Colon (tissue), 2 donors: ENCODE data around the gene OR6V1.

ENCODE experiments used
- FAIRE-seq: peaks from 2 replicates; lab custom pipeline; 2012; peaks lifted over from hg19 to GRCh38; lab: Jason Lieb, UNC
- donor health status: control.
- donor health status: control.

Gene OR6V1

GRCh38 chr7:143052041-143052440, at the start of gene OR6V1:
Gene OR6V1, plus strand, starts transcription at chr7:143052341. Its CDS starts 0 bp downstream, at chr7:143052341.
- FAIRE-seq: no peak

GRCh38 chr7:143002898-143003297, 49.2 kb upstream of the OR6V1 start:
- no peak for FAIRE-seq

GRCh38 chr7:143003393-143004051, 48.6 kb upstream of the OR6V1 start:
- no peak for FAIRE-seq

- no peak for FAIRE-seq
Measured at GRCh38 chr7:143005632-143006260, 46.4 kb upstream of the OR6V1 start.

- no peak for FAIRE-seq
Measured at GRCh38 chr7:143008007-143008901, 43.9 kb upstream of the OR6V1 start.

GRCh38 chr7:143012001-143012400, 40.1 kb upstream of the OR6V1 start:
- no peak for FAIRE-seq

GRCh38 chr7:143012409-143012808, 39.7 kb upstream of the OR6V1 start:
- no peak for FAIRE-seq

GRCh38 chr7:143013473-143013872, 38.7 kb upstream of the OR6V1 start:
- no peak for FAIRE-seq

GRCh38 chr7:143013893-143014292, 38.2 kb upstream of the OR6V1 start:
- FAIRE-seq: no peak

- no peak for FAIRE-seq
Measured at GRCh38 chr7:143015084-143015483, 37.1 kb upstream of the OR6V1 start.

GRCh38 chr7:143015926-143016490, 36.1 kb upstream of the OR6V1 start:
- FAIRE-seq: no peak

GRCh38 chr7:143016996-143017395, 35.1 kb upstream of the OR6V1 start:
- FAIRE-seq: no peak

- peak; percentile 21 for FAIRE-seq
Measured at GRCh38 chr7:143018931-143019330, 33.2 kb upstream of the OR6V1 start.

GRCh38 chr7:143023047-143023446, 29.1 kb upstream of the OR6V1 start:
- no peak for FAIRE-seq

GRCh38 chr7:143025371-143025770, 26.8 kb upstream of the OR6V1 start:
- FAIRE-seq: no peak

- no peak for FAIRE-seq
Measured at GRCh38 chr7:143027032-143027431, 25.1 kb upstream of the OR6V1 start, which contains the start of gene OR9A2. Gene OR9A2, minus strand, starts transcription at chr7:143027132. Its CDS starts 0 bp downstream, at chr7:143027132.

- FAIRE-seq: no peak
Measured at GRCh38 chr7:143027683-143028082, 24.5 kb upstream of the OR6V1 start.

- no peak for FAIRE-seq
Measured at GRCh38 chr7:143038635-143039034, 13.5 kb upstream of the OR6V1 start.

- FAIRE-seq: no peak
Measured at GRCh38 chr7:143040209-143040715, 11.9 kb upstream of the OR6V1 start.

- no peak for FAIRE-seq
Measured at GRCh38 chr7:143041346-143041745, 10.8 kb upstream of the OR6V1 start.

- FAIRE-seq: no peak
Measured at GRCh38 chr7:143042159-143042789, 9.9 kb upstream of the OR6V1 start.

- FAIRE-seq: no peak
Measured at GRCh38 chr7:143042790-143043271, 9.3 kb upstream of the OR6V1 start.
